OCI-LY1 (cell line): ENCODE results near the gene MSI1.

ENCODE experiments used
- CTCF ChIP-seq: fragments of 200-600 bp; sonication (generic), shearing (Covaris generic); IDR thresholded peaks from 2 replicates; pipeline ENCODE4 v1.5.1; 2017; ENCODE audit warnings: mild to moderate bottlenecking, antibody characterized with exemption, low read length, moderate library complexity, mixed read lengths
- EZH2 ChIP-seq: fragments of 200-600 bp; sonication (generic), shearing (Covaris generic); IDR thresholded peaks from 2 replicates; pipeline ENCODE4 v1.8.0; 2017; ENCODE audit warnings: borderline replicate concordance, mixed run types, mild to moderate bottlenecking, antibody characterized with exemption, low read length, moderate library complexity, mixed read lengths

DNA sequence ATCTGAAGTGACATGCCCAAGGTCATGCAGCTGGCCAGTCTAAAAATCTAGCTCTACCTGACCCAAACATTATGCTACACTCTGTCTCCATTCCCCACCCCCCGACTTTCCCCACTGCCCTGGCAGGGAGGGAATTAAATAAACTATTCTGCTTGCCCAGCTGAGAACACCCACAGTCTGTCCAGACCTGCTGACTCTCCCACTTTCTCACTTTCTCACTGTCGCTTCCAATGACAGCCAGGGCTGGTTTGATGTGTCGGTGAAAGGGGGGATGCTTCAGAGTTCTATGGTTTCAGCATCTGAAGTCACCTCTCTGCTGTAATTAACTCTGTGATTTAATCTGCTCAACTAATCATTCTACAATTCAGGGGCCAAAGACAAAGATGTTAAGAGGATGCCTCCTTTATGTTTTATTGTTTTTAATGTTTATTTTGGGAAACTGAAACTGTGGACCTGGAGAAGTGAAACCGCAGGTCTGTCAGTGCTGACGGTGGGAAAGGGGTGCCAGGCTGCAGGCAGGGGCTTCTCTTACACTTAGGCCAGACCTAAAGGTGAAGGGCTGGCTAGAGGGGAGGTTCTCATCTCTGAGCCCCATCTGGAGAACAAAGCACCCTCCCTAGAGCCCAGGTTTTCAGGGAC is 8.1 kb upstream of the MSI1 start:
- no peak for TF ChIP-seq EZH2
- TF ChIP-seq CTCF: no peak
